SU-DHL-6 (cell line): ENCODE results near the gene SAP30L.

Experiments used
- H2AFZ ChIP-seq: fragments of 200-600 bp; sonication (generic); 2 replicates; pipeline ENCODE4 v1.6.1; 2014; ENCODE audit warnings: low read depth, mild to moderate bottlenecking, moderate library complexity, mixed read lengths, antibody characterized with exemption, low read length; ENCODE audit not compliant: severe bottlenecking
- H3F3A ChIP-seq: fragments of 200-600 bp; shearing (Covaris generic); 2 replicates; pipeline ENCODE4 v1.6.0; 2016; ENCODE audit warnings: antibody characterized with exemption, mild to moderate bottlenecking; ENCODE audit not compliant: insufficient read depth
- H3K27ac ChIP-seq: fragments of 200-600 bp; sonication (generic); 2 replicates; pipeline ENCODE4 v1.5.1; 2016; ENCODE audit warnings: low read depth, mild to moderate bottlenecking, low read length, moderate library complexity, mixed read lengths
- H3K27me3 ChIP-seq: fragments of 200-600 bp; sonication (generic), shearing (Covaris generic); 2 replicates; pipeline ENCODE4 v1.6.0; 2014; ENCODE audit warnings: mild to moderate bottlenecking, low read length
- H3K36me3 ChIP-seq: fragments of 200-600 bp; sonication (generic); 2 replicates; pipeline ENCODE4 v1.6.1; 2014; ENCODE audit warnings: mild to moderate bottlenecking, low read length, mixed read lengths
- H3K4me2 ChIP-seq: fragments of 300-600, 200-600 bp; shearing (Covaris generic), sonication (generic); 2 replicates; pipeline ENCODE4 v1.6.0; 2014; ENCODE audit warnings: low read length, low read depth, mild to moderate bottlenecking; ENCODE audit not compliant: poor library complexity, severe bottlenecking
- H3K4me3 ChIP-seq: fragments of 200-600 bp; sonication (generic); 2 replicates; pipeline ENCODE4 v1.5.1; 2014; ENCODE audit warnings: antibody characterized with exemption, low read length, mild to moderate bottlenecking, mixed read lengths; ENCODE audit not compliant: insufficient read depth, poor library complexity, severe bottlenecking
- H3K79me2 ChIP-seq: fragments of 200-600 bp; sonication (generic); 2 replicates; pipeline ENCODE4 v1.6.1; 2014; ENCODE audit warnings: mild to moderate bottlenecking, low read length, moderate library complexity; ENCODE audit not compliant: insufficient read depth
- H3K9ac ChIP-seq: fragments of 200-600 bp; sonication (generic); 2 replicates; pipeline ENCODE4 v1.7.0; 2014; ENCODE audit warnings: mild to moderate bottlenecking, low read length
- H3K9me2 ChIP-seq: fragments of 200-600 bp; sonication (generic); replicated peaks from 2 replicates; pipeline ENCODE4 v1.6.1; 2014; ENCODE audit warnings: low read length; ENCODE audit not compliant: insufficient read depth
- H3K9me3 ChIP-seq: fragments of 200-600 bp; sonication (generic); 2 replicates; pipeline ENCODE4 v1.6.1; 2014; ENCODE audit warnings: low read length, mixed read lengths; ENCODE audit not compliant: insufficient read depth
- H4K20me1 ChIP-seq: fragments of 200-600 bp; sonication (generic); 2 replicates; pipeline ENCODE4 v1.6.1; 2014; ENCODE audit warnings: low read depth, mild to moderate bottlenecking, antibody characterized with exemption, low read length, moderate library complexity, mixed read lengths
- EZH2phosphoT487 ChIP-seq: fragments of 200-600 bp; sonication (generic), shearing (Covaris generic); conservative IDR thresholded peaks from 2 replicates; pipeline ENCODE4 v1.6.1; 2018; ENCODE audit warnings: mild to moderate bottlenecking, antibody characterized with exemption, low read length, moderate library complexity, mixed read lengths
- TF ChIP-seq, protein P1 (sequence below): fragments of 200-600 bp; sonication (generic); IDR thresholded peaks from one replicate; pipeline ENCODE4 v1.5.1; 2017; ENCODE audit warnings: antibody characterized with exemption, mild to moderate bottlenecking, low read length, moderate library complexity; ENCODE audit not compliant: insufficient read depth, poor library complexity, severe bottlenecking

SAP30L gene

DNA sequence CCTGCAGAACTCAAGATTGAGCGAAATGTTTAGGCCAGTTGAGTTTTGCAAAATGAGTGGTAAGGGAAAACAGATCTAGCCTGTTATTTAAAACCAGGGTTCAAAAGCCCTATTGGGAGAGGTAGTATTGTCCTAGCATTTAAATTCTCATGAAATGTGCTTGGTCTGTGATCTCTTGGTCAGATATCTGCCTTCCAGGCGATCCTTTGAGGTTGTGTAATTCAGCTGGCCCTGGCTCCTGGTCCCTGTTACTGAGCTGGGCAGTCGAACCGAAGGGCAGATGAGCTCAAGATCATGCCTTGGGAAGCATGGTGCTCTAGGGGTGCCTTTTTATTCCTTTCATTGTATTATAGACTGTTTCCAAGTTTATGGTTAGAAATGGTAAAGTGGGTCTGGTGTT lies 14.4 kb downstream of the SAP30L start:
- Histone ChIP-seq H3K4me3 (no peak overlapping the region), H3K27ac (no peak overlapping the region), H3K9ac (no peak overlapping the region), H2AFZ (no peak overlapping the region), H3K9me3 (no peaks in the 10 kb centered on the region), H3K36me3 (no peaks in the 10 kb centered on the region), H3K27me3 (no peaks in the 10 kb centered on the region), H3F3A (no peaks in the 10 kb centered on the region), H4K20me1 (no peaks in the 10 kb centered on the region), H3K79me2 (no peaks in the 10 kb centered on the region), H3K9me2 (no peaks in the 10 kb centered on the region), H3K4me2 (no peak overlapping the region)
- TF ChIP-seq EZH2phosphoT487 = no peak
- TF ChIP-seq, protein P1, sequence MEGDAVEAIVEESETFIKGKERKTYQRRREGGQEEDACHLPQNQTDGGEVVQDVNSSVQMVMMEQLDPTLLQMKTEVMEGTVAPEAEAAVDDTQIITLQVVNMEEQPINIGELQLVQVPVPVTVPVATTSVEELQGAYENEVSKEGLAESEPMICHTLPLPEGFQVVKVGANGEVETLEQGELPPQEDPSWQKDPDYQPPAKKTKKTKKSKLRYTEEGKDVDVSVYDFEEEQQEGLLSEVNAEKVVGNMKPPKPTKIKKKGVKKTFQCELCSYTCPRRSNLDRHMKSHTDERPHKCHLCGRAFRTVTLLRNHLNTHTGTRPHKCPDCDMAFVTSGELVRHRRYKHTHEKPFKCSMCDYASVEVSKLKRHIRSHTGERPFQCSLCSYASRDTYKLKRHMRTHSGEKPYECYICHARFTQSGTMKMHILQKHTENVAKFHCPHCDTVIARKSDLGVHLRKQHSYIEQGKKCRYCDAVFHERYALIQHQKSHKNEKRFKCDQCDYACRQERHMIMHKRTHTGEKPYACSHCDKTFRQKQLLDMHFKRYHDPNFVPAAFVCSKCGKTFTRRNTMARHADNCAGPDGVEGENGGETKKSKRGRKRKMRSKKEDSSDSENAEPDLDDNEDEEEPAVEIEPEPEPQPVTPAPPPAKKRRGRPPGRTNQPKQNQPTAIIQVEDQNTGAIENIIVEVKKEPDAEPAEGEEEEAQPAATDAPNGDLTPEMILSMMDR = no peak

DNA sequence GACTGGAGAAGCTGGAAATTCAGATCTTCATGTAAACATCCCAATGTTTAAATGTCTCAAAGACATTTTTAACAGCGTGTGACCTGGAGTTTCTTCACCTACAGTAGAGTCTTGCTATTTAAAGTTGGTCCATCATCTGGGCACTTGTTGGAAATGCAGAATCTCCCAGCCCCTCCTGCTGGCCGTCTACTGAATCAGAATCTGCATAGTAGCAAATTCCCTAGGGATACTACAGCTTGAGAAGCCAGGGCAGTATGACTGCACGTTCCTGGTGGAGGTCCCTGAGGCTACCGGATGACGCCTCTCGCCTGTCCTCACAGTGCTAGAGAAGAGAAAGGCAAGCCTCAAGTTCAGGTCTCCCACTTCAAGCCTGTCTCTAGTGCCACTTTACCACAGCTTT lies 15.7 kb downstream of the SAP30L start:
- Histone ChIP-seq H3K27ac (no peak overlapping the region), H3F3A (no peaks in the 10 kb centered on the region), H3K79me2 (no peaks in the 10 kb centered on the region), H3K9me2 (no peaks in the 10 kb centered on the region), H3K4me2 (no peak overlapping the region), H3K9ac (no peak overlapping the region), H4K20me1 (no peaks in the 10 kb centered on the region), H2AFZ (no peak overlapping the region), H3K9me3 (no peaks in the 10 kb centered on the region), H3K4me3 (no peak overlapping the region), H3K27me3 (no peaks in the 10 kb centered on the region), H3K36me3 (no peaks in the 10 kb centered on the region)
- TF ChIP-seq, protein P1 = no peak

DNA sequence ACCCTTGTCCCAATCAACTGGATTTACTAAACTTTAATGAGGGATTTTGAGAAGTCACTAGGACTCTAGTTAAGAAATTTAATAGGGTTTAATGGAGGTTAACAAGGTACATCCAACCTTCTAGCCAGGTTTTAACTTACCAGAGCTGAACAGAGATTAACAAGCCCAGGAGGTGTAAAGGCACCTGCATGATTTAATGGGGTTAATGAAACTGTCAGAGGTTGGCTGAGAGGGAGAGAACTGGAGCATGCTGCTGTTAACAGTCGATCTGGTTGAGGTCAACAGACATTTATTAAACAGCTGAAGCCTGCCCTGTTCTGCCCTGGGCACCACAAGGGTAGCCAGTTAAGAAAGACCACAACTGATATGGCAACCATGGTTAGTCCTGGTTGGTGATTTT lies 18.6 kb downstream of the SAP30L start:
- no peaks in the 10 kb centered on the region for H3K27me3 ChIP-seq
- H3K36me3 ChIP-seq = no peaks in the 10 kb centered on the region

More for the DNA sequence above, 18.6 kb downstream of the SAP30L start:
- no peaks in the 10 kb centered on the region for H3K79me2 ChIP-seq
- no peak overlapping the region for H3K9ac ChIP-seq
- no peaks in the 10 kb centered on the region for H3F3A ChIP-seq
- H3K4me2 ChIP-seq = no peak overlapping the region
- H3K27ac ChIP-seq = no peak overlapping the region
- H3K9me3 ChIP-seq = no peaks in the 10 kb centered on the region
- H4K20me1 ChIP-seq = no peaks in the 10 kb centered on the region
- H3K4me3 ChIP-seq = no peak overlapping the region
- TF ChIP-seq, protein P1 = no peak
- no peak for TF ChIP-seq EZH2phosphoT487
- no peaks in the 10 kb centered on the region for H3K9me2 ChIP-seq
- H2AFZ ChIP-seq = no peak overlapping the region
